Measurements from ENCODE around the gene TUBA1B. TPM values are rescaled to one million over a fixed set of nuclear protein-coding genes. Genes with fewer than 3 reads are reported as not detected.
"Not testable (repeated sequence)": the region's sequence is repeated elsewhere in the genome, so short reads cannot be mapped to it uniquely, and the experiment has no call there.

The TUBA1B gene
- total and polyA plus RNA-seq, 2 donors (not counting 3 experiments of a cell fraction or from before 2014, with no cell fraction given): 2,245 to 5,362 TPM

DNA sequence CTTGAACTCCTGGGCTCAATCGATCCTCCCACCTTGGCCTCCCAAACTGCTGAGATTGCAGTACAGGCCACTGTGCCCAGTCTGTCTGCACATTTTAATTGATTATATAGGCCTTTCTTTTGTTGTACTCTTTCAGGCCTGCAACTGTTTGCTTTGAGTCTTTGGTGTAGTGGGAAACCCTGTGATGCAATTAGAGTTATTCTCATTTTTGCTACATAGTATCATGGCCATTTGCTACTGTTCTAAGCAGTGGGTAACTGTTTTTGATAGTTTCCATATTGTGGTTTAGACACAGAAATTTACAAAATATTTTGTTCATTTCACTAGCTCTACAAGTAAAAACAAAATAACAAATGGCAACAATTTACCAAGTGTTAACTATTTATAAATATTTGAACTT is 6.3 kb upstream of the TUBA1B start:
- ChIA-PET POLR2A (no interaction called here), CTCF (interaction anchor here (1.3 kb wide), 2 partner anchors 93 to 141 kb away, joined by 3 read pairs; no protein-coding TSS in a partner anchor)
- Histone ChIP-seq H4K20me1 (replicated peaks; ENCODE audit: control insufficient read depth, extremely low read depth, insufficient read depth, low read length) (no peaks in the 10 kb centered on the region), H2AFZ (ENCODE audit: low read depth, low read length) (no peak overlapping the region), H3K4me2 (ENCODE audit: insufficient read depth, low read length) (no peak overlapping the region), H3K4me1 (ENCODE audit: control insufficient read depth, extremely low read depth, insufficient read depth, low read length) (peaks cover under 1% of the 10 kb centered on the region), H3K79me2 (ENCODE audit: control insufficient read depth, insufficient read depth, low read length) (no peaks in the 10 kb centered on the region), H3K9me1 (replicated peaks; ENCODE audit: control insufficient read depth, extremely low read depth, insufficient read depth, low read length) (no peaks in the 10 kb centered on the region), H3K27ac (ENCODE audit: insufficient read depth, low read depth, low read length) (no peak overlapping the region), H3K36me3 (ENCODE audit: control insufficient read depth in 2 of 2, extremely low read depth in 1 of 2, insufficient read depth in 2 of 2, low read length in 2 of 2) (no peaks in the 10 kb centered on the region), H3K4me3 (replicated peaks in 1 of 3; ENCODE audit: insufficient read depth in 1 of 3, low read depth in 1 of 3, low read length in 3 of 3) (no peak overlapping the region), H3K9me3 (replicated peaks; ENCODE audit: control insufficient read depth, insufficient read depth, low read length) (no peaks in the 10 kb centered on the region), H3K27me3 (ENCODE audit: control insufficient read depth in 2 of 2, insufficient read depth in 2 of 2, low read length in 2 of 2) (no peaks in the 10 kb centered on the region), H3K9ac (replicated peaks; ENCODE audit: extremely low read depth, insufficient read depth, low read length) (no peak overlapping the region)
- FAIRE-seq (no peak), DNase-seq (ENCODE audit: low read depth, low spot score) (no peak)
- TF ChIP-seq EZH2 (IDR thresholded peaks at IDR 0.05; ENCODE audit: borderline replicate concordance, low read depth, low read length, severe bottlenecking) (no peak), POLR2A (IDR thresholded peaks at IDR 0.05; ENCODE audit: low read depth, low read length) (no peak), FOS (IDR thresholded peaks at IDR 0.05; ENCODE audit: borderline replicate concordance, insufficient read depth, low read length) (no peak), JUN (IDR thresholded peaks at IDR 0.05; ENCODE audit: borderline replicate concordance, insufficient read depth, insufficient read length, low read depth) (no peak), MYC (IDR thresholded peaks at IDR 0.05; ENCODE audit: low read depth, low read length) (no peak), GATA2 (IDR thresholded peaks at IDR 0.05; ENCODE audit: insufficient read depth, insufficient read length, low read depth, low read length) (no peak), POLR2AphosphoS5 (IDR thresholded peaks at IDR 0.05; ENCODE audit: insufficient read depth, low read depth, low read length) (no peak)
- TF ChIP-seq, protein P1, sequence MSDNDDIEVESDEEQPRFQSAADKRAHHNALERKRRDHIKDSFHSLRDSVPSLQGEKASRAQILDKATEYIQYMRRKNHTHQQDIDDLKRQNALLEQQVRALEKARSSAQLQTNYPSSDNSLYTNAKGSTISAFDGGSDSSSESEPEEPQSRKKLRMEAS (IDR thresholded peaks at IDR 0.05; ENCODE audit: insufficient read depth, insufficient read length): no peak
- TF ChIP-seq, protein P2, sequence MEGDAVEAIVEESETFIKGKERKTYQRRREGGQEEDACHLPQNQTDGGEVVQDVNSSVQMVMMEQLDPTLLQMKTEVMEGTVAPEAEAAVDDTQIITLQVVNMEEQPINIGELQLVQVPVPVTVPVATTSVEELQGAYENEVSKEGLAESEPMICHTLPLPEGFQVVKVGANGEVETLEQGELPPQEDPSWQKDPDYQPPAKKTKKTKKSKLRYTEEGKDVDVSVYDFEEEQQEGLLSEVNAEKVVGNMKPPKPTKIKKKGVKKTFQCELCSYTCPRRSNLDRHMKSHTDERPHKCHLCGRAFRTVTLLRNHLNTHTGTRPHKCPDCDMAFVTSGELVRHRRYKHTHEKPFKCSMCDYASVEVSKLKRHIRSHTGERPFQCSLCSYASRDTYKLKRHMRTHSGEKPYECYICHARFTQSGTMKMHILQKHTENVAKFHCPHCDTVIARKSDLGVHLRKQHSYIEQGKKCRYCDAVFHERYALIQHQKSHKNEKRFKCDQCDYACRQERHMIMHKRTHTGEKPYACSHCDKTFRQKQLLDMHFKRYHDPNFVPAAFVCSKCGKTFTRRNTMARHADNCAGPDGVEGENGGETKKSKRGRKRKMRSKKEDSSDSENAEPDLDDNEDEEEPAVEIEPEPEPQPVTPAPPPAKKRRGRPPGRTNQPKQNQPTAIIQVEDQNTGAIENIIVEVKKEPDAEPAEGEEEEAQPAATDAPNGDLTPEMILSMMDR (IDR thresholded peaks at IDR 0.05; ENCODE audit: extremely low read depth in 1 of 2, insufficient read depth in 1 of 2, low read depth in 1 of 2, low read length in 2 of 2): no peak
- dilution Hi-C loops (cut with MboI; ENCODE audit: extremely low pct_ligation_motif_present, low sequenced_read_pairs) (no loop called here), intact Hi-C loops (cut with micrococcal nuclease) (no loop called here)
- BruUV-seq (replicated peaks): no TSS peak

DNA sequence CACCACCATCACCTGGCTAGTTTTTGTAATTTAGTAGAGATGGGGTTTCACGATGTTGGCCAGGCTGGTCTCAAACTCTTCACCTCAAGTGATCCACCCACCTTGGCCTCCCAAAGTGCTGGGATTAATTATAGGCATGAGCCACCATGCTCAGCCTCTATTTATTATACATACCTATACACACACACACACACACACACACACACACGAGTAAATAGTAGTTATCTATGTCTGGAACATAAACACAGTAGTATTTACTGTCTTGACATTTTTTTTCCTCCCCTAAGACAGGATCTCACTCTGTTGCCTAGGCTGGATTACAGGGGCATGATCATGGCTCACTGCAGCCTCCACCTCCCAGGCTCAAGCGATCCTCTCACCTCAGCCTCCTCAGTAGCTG is 5.8 kb upstream of the TUBA1B start:
- H3K4me1 ChIP-seq (ENCODE audit: control insufficient read depth, extremely low read depth, insufficient read depth, low read length); dilution Hi-C loops (cut with MboI; ENCODE audit: extremely low pct_ligation_motif_present, low sequenced_read_pairs); H3K9ac ChIP-seq (replicated peaks; ENCODE audit: extremely low read depth, insufficient read depth, low read length); H3K36me3 ChIP-seq (ENCODE audit: control insufficient read depth in 2 of 2, extremely low read depth in 1 of 2, insufficient read depth in 2 of 2, low read length in 2 of 2); H3K9me3 ChIP-seq (replicated peaks; ENCODE audit: control insufficient read depth, insufficient read depth, low read length); H4K20me1 ChIP-seq (replicated peaks; ENCODE audit: control insufficient read depth, extremely low read depth, insufficient read depth, low read length); H3K4me3 ChIP-seq (replicated peaks in 1 of 3; ENCODE audit: insufficient read depth in 1 of 3, low read depth in 1 of 3, low read length in 3 of 3); BruUV-seq (replicated peaks); H3K27ac ChIP-seq (ENCODE audit: insufficient read depth, low read depth, low read length); H3K9me1 ChIP-seq (replicated peaks; ENCODE audit: control insufficient read depth, extremely low read depth, insufficient read depth, low read length); DNase-seq (ENCODE audit: low read depth, low spot score); FAIRE-seq; H3K27me3 ChIP-seq (ENCODE audit: control insufficient read depth in 2 of 2, insufficient read depth in 2 of 2, low read length in 2 of 2); H2AFZ ChIP-seq (ENCODE audit: low read depth, low read length); CTCF ChIA-PET; H3K4me2 ChIP-seq (ENCODE audit: insufficient read depth, low read length); intact Hi-C loops (cut with micrococcal nuclease); POLR2A ChIA-PET; H3K79me2 ChIP-seq (ENCODE audit: control insufficient read depth, insufficient read depth, low read length): not testable (repeated sequence)
